Epidermal melanocyte (primary cell): ENCODE results near the gene HOTAIR.
A peak's percentile ranks its signal among the peaks of the same experiment; 100 is the strongest.

Source experiments
- DNase-seq: peaks from one replicate; pipeline ENCODE4 v3.0.0; 2011; ENCODE audit warnings: low spot score; ENCODE audit not compliant: insufficient read length

HOTAIR gene

DNA sequence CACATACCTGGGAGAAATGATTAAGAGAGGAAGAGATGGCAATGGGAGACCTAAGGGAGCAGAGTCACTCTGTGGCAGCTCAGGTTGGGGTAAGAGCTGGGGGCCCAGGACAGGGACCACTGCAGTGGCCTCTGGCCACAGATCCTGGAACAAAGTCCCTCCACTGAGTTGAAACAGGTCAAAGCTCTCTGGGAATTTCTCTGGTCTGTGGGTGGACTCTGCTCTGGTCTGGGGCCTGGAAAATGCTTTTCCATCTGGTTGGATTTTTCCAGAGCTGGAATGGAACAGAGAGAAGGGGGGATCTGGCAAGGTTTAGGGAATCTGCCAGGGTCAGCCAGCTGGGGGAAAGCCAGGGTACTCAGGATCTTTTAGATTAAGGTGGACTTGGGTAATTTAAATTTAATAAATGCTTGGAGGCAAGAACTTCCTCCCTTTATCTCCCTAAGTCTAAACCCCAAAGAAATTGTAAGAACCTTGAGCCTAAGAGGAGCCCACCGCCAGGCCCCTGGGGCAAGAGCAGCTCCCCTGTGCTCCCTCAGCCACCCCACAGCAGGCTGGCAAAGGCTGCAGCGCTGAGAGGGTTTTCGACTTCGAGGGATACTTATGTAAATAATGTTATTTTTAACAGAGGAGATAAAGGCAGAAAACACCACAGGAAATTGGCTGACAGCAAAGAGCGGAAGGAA, 13.9 kb upstream of the HOTAIR start:
- DNase-seq = no peak

DNA sequence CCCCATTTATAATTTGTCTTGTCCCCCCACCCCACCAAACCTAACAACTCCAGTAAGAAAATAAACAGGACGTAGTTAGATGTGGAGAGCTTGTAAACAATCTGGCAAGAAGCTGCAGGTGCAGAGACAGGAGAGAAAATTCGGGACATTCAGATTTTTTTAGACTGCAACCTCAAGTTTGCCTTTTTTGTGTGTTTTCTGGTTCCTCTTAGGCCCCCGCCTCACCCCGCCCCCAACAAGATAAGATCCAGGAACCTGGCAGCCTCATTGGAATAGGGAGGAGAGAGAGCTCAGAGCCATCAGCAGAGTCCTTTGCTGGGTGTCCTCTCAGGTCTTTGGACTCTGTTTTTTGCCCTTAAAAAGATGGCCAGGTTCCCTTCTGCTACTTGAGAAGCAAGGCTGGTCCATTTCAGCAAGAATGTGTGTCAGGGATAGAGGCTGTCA, 13.1 kb upstream of the HOTAIR start:
- DNase-seq = no peak

DNA sequence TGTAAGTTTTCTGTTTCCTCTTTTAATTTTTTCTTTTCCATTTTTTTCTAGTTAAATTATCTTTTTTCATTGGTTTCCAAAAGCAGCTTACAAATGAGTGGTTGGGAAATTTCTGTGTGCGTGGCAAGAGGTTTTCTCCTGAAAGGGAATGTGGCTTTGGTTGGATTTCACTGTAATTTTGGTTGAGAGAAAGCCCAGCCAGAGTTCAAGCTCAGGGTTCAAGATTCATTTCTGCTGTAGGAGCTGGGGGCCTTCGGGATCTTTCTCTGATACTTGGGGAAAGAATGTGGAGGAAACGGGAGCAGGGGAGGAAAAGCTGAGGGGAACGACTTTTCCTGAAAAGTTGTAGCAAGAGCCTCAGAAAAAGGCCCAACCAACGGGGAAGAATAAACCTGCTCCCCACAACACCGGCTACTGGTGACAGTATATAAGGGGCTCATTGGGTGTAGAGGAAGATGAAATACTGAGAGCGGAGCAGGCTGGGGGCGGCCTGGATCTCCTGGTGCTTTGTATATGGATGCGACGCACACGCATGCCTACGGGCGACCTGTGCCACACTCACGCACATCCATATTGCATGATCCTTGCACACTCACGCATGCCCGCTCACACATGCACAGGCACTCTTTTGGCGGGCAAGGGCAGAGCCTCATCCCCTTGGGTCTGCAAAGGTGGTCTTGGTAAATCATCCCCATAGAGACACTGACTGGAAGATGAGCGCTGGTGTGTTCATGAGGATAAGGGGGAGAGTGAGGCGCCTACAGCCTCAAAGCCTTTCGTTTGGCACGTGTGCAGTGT, 12.1 kb upstream of the HOTAIR start:
- no peak for DNase-seq

DNA sequence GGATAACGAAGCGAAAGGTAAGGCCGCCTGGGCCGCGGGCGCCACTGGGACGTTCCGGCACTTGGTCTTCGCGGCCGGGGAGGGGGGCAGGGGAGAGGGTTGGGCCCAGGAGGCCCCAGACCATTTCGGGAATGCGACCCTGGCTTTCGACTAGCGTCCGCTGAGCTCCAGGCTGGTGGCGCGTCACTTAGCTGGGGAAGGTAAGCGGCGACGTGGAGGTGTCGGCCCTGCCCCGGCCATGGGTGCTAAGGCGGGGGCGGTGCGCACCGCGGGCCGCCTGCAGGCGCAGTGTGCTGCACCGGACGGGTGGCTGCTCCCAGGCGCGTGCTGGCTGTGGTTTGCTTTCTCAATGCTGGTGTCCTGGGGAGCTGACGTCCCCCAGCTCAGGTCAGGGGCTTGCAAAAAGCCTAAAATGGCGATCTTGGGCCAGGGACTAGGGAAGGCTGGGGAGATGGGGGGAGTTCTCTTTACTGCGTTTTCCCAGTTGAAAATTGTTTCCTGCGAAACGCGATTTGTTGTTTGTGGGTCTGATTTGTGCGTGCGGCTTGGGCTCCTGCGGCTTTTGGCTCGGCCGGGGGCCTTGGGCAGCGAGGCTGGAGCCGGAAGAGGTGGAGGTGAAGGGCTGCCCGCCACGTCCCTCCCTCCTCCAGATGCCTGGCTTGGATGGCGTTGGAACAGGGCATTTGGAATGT, 11.4 kb upstream of the HOTAIR start:
- DNase-seq = no peak

DNA sequence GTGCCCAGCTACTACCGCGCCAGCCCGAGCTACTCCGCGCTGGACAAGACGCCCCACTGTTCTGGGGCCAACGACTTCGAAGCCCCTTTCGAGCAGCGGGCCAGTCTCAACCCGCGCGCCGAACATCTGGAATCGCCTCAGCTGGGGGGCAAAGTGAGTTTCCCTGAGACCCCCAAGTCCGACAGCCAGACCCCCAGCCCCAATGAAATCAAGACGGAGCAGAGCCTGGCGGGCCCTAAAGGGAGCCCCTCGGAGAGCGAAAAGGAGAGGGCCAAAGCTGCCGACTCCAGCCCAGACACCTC, 10.9 kb upstream of the HOTAIR start:
- no peak for DNase-seq

DNA sequence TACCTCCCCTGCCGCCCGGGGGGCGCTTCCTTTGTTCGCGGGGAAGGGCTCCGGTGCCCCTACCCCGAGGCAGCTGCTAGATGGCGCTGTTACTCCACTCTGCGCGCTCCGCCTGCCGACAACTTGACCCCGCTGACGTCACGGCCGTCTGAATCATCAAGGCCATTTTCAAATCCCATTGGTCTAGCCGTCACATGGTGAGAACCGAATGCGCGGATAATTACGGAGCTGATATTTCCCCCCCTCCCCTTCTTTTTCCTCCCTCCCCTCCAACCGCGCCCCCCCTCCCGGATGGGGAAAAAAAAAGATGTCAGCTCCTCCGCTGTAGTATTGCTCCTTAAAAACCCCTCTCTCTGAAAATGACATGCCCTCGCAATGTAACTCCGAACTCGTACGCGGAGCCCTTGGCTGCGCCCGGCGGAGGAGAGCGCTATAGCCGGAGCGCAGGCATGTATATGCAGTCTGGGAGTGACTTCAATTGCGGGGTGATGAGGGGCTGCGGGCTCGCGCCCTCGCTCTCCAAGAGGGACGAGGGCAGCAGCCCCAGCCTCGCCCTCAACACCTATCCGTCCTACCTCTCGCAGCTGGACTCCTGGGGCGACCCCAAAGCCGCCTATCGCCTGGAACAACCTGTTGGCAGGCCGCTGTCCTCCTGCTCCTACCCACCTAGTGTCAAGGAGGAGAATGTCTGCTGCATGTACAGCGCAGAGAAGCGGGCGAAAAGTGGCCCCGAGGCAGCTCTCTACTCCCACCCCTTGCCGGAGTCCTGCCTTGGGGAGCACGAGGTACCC, 10.3 kb upstream of the HOTAIR start, which contains the start of gene HOXC10:
Gene HOXC10, plus strand, starts transcription at position 246 of the 791 bp plus-strand sequence. Its CDS starts 114 bp downstream, at position 360.
- DNase-seq = peak; percentile 98

DNA sequence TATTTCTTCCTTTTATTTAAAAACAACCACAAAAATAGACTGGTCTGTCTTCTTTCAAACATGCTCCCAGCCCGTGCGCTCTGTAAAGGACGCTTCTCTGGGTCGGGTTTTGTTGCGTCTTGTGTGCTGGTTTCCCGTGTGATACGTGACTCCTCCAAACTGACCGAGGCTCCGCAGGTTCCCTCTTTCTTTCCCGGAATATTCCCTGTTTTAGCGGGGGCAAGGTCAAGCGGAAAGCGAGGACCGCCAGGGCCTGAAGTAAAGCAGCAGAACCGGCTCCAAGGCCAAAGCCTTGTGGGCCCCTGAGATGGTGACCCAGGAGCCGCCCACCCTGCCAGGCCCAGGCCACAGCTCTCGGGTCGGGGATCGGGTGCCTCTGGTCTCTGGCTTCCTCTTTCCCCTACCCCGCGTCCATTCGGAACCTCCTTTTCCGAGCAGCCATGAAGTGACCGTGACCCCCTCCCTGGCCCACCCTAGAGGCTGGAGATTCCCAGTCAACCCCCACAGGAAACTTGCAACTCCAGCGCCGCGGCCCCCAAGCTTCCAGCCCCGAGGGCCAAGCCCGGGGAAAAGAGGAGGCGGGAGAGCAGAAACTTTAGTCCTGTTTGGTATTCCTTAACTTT, 9.3 kb upstream of the HOTAIR start:
- no peak for DNase-seq

DNA sequence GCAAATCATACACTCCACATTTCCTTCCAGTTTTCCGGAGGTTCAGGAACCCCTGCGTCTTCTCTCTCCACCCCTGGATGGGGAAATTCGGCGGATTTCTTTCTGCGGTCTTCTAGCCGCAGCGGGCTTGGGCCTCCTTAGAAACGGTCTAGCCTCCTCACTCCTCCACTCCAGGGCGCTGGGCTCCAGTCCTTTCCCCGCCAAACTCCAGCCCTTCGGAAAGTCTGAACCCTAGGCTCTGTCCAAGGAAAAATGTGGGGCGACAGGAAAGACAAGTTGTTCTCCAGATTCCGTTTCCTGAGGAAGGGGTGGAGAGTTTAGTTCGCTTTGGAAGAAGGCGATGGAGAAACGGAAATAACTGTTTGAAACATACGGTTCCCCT, 8.8 kb upstream of the HOTAIR start:
- DNase-seq = no peak

DNA sequence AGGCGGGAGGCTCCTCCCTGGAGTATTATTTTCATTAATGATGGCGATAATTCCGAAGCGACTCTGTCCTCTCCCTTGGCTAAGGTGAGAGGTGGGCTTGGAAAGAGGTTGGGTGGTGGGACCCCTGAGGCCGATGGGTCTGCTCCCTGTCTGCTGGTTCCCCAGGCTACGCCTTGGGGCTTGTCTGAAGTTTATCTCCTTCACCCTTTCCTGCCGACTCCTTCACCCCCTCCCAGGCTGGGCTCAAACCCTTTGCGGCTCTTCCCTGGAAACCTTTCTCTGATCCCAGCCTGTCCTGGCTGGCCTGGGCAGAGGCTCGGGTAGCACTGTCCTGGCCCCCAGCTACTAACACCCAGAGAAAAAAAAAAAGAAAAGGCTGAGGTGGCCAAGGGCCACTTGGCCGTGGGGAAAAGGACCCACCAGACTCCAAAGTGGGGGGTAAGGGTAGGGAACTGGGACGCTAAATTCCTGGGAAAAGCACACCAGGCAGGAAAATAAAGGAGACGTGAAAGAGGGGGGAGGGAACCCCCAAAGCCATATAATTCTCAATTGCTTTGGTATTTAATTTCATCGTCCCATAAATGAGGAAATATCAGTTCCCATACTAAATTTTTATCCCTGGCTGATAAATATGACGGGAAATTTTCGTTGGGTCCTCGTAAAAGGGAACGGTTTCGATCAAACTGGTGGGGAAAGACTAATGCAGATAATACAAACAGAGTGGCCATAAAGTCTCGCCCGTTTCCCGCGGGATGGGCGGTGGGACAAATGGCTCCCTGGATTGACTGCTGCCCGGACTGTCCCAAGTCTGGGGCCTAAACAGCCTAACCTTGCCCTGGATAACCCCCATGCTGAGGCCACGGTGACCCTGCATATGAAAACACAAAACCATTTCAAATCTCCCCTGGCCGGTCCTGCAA, 8.2 kb upstream of the HOTAIR start:
- no peak for DNase-seq

DNA sequence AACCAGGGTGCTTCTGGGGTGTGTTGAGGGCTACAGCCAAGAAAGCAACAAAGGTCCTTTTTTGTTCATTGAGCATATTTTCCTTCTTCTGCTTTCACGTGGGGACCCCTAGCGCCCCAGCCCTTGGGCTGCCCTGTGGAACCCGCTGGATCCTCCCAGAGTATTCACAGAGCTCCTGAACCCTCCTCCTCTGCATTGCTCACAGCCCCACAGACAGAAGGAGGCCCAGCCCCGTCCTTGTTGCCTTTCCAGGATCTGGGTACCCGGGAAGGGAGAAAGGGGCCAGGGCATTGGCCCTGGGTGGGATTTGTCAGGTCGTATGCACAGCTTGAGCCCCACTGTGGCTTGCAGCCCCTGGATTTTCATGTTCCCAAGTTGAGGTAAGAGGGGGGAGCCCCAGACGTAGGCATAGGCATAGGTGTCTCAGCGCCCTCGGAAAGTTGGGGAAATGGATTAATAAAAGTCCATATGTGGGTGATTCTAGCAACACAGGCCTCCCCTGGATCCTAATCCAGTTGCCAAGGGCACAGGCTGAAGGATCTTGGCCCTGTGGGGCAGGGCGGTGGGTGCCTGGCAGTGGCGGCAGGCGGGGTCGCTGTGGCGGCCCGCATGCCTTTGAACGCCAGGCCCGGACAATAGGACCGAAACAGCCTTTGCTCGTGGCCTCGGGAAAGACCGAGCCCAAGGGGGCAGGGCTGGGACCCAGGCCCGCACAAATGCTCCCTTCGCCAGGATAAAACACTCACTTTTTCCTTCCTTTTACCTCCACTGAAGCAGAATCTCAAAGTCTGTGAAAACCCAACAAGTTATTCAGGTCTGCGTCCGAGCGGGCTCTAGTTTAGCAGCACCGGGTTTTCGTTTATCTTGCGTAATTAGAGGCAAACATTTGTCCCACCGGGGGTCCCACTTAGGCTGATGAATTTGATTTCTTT, 7.1 kb upstream of the HOTAIR start:
- no peak for DNase-seq

DNA sequence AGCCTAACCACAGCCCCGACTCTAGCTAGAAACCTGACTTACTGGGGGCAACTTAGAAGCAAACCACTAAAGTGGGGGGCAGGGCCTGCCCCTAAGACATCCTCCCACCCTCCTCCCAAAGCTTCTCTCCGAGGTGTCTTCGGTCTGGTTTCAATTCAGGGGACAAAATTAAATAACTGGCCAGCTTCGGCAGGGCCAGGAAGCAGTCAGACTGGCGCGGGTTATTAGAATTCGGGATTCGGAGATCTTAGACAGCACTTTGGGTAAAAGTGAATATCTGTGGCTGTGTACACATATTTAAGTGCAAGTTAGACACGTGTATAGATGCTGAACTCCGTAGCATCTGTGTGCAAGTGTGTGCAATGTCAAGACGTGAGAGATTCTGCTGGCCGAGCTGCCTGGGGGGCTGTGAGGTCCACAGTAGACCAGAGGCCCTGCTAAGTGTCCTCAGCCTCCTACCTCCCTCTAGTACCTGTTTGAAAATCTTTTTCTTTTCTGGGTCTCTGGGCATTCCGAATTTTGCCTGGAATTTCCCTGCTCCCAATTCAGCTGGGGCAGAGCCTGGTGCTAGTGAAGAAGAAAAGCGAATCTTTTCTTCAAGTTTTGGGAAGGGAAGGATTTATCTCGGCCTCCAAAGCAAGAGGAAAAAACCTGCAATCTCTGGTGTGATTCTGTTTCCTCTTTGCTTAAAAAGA, 6.2 kb upstream of the HOTAIR start:
- no peak for DNase-seq

DNA sequence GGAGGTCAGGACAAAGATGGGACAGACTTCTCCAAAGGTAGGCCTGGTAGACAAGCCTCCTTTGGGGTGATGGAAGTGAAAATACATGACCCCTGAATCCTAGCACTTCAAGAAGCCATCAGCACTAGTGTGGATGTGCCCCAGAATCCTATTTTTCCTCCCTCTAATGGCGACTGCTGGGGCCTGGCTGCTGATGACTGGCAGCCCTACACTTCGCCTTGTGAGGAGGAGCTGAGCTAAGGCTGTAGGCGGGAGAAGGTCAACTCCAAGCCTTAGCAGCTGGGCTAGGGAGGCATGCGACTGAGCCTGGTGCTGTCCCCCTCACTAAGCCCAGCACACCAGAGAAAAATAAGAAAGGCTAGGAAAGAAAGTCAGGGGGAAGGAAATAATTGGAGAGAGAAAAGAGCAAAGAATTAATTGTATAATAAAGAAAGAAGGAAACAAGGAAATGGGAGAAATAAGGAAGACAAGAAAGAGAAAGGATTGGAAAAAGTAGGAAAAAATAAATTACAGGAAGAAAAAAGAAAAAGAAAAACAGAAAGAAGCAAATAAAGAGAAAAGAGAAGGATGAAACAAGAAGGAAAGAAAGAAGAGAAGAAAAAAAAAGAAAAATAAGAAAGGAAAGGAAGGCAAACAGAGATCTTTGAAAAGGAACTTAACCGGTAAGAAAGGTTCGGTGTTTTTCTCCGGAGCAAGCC, 5.5 kb upstream of the HOTAIR start:
- DNase-seq = no peak

DNA sequence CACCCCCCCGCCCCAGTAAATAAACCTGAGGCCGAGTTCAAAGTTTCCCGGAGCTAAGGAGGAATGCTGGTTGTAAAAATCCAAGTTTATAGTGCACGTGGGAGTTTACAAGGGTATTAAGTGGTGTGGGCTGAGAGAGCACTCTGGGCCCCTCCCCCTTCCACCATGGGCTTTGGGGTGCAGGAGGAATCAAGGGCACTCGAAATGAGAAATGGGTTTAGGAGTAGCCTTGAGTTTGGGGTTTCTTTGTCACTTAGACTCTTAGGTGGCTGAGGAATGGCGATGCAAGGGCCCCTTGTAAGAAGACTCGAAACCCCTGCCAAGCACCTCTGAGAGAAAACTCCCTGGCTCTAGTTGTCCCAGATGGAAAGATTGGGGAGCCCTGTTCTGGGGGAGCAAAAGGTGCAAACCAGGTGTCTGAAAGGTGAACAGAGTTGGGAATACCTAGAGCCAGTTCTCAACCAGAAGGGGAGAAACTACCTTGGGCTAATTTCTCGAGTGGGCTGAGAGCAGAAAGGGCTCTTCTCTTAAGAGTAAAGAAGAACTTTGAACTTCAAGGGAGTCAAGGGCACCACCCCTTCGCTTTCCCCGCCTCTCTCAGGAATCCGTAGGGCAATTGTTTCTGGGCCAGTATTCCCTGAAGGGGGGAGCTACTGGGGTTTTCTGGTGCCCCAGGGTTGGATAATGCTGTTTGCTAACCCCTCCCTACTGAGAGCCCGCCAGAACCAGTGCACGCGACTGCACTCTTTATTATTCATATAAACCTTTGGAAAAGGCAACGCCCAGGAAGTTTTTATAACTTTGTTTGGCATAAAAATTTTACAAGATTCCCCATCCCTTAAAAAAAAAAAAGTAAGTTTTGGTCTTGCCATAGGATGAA, 4.0 kb upstream of the HOTAIR start:
- DNase-seq = no peak

DNA sequence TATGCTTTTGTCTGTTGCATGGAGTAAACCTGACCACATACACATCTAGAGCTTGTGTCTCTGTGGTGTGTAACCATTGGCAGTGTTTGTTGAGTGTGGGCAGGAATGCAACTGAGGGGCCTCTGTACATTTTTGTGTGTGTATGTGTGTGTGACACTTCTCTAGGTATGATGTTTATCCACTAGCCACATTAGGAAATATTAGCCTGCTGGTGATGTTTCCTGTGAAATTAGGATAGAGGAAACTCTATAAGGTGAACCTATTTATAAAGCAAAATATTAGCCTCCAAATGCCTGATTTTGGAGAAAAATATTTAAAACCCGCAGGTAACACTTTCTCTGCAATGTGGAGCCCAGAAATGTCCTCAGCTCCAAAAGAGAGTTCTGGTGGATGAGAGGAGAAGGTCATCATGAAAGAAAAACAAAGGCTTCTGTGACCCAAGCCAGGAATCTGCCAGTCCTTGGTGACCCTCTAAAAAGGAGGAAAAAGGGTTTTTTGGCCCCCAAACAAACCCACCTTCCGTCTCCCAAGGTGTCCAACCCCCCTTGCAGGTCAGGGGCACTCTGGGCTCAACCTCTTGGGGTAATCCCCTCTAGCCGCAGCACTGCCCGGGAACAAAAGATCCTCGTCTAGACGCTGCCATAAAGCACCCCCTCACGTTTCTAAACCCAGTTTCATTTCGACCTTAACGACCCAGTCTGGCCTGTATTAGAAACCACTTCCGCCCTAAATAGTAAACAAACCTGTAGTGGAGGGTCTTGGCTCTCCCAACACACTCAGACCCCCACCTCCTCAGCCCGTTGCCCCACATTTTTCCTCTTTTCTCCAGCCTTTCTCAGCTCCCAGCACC, 3.1 kb upstream of the HOTAIR start:
- DNase-seq = no peak

DNA sequence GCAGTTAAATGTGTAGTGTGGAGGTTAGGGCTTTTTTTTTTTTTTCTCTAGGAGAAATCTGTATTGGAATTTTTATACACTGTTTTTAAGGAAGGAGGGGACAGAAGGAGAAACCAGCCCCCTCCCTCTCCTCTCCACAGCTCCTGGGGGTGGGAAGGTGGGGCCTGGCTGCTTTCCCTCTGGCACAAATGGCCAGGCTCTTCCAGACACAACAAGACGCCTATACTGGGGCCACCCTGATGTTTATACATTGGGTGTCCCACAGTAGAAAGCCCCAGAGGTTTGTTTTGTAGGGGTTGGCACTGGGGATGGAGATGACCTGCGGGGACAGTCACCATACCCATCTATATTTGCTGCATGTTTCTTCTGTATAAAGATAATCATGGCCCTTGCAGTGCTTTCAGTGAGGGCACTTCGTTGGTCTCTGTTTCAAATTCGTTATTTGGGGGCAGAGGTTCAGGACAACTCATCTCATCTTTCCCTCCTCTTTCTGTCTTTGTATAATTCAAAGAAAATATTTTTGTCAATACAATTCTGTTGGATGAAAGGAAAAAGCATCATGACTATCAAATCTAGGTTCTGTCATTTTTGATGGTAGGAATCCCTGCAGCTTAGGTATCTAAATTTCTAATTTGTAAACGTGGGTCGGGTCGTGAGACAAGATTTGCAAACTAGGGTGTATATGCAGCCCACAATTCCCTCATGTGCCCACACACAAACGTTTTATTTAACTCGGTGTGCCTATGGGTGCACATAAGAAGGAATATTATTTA, 2.3 kb upstream of the HOTAIR start:
- DNase-seq = no peak
